Esophagus muscularis mucosa (tissue), 3 donors: ENCODE results near the gene INSIG1.

Experiments
- CTCF ChIP-seq, 3 experiments: fragments of 200-600 bp in 2 of 3; fragments of 450-650 bp in 1 of 3; sonication (generic) in 2 of 3; IDR thresholded peaks; one replicate each; pipeline ENCODE4 v1.5.1; 2017 to 2019; ENCODE audit warnings: antibody characterized with exemption in 3 of 3, mild to moderate bottlenecking in 2 of 3, moderate library complexity in 1 of 3
- POLR2A ChIP-seq: fragments of 450-650 bp; IDR thresholded peaks from one replicate; pipeline ENCODE4 v1.6.1; 2017; ENCODE audit warnings: antibody characterized with exemption, moderate library complexity, mild to moderate bottlenecking, low read depth
- POLR2AphosphoS5 ChIP-seq, 2 donors: sonication (generic); formaldehyde crosslinking; IDR thresholded peaks; one replicate each; pipeline ENCODE4 v1.6.1; 2017; ENCODE audit warnings: antibody characterized with exemption in 2 of 2

GRCh38 chr7:155316427-155317113 is 18.9 kb downstream of the INSIG1 start:
- TF ChIP-seq POLR2A (no peak), CTCF (IDR thresholded peaks at IDR 0.05) (no peak), POLR2AphosphoS5 (IDR thresholded peaks at IDR 0.05) (no peak)
